Spleen (tissue), 7 donors: ENCODE results near the gene CCDC126.

Experiments
- POLR2AphosphoS5 ChIP-seq, 3 donors: sonication (generic); formaldehyde crosslinking; IDR thresholded peaks; one replicate each; pipeline ENCODE4 v1.5.1; 2017; ENCODE audit warnings: antibody characterized with exemption in 3 of 3
- TF ChIP-seq, protein P1 (sequence below), 11 experiments: fragments of 200-600 bp in 7 of 11; fragments of 450-650 bp in 4 of 11; sonication (generic) in 4 of 11; IDR thresholded peaks in 8 of 11; conservative IDR thresholded peaks in 3 of 11; 1 replicate in 7 of 11; 2 replicates in 4 of 11; pipeline versions ENCODE4 v1.4.0 to v1.8.0; 2016 to 2021; ENCODE audit warnings: antibody characterized with exemption in 11 of 11, inconsistent platforms in 4 of 11, mild to moderate bottlenecking in 1 of 11
- donor health status: DM: no; HTN: no; CAD: no; lungs with moderate emphysema.
- donor health status: DM: no; HTN: no; CAD: no.
- donor health status: DM: no; HTN: no; CAD: no.

- TF ChIP-seq, protein P1, sequence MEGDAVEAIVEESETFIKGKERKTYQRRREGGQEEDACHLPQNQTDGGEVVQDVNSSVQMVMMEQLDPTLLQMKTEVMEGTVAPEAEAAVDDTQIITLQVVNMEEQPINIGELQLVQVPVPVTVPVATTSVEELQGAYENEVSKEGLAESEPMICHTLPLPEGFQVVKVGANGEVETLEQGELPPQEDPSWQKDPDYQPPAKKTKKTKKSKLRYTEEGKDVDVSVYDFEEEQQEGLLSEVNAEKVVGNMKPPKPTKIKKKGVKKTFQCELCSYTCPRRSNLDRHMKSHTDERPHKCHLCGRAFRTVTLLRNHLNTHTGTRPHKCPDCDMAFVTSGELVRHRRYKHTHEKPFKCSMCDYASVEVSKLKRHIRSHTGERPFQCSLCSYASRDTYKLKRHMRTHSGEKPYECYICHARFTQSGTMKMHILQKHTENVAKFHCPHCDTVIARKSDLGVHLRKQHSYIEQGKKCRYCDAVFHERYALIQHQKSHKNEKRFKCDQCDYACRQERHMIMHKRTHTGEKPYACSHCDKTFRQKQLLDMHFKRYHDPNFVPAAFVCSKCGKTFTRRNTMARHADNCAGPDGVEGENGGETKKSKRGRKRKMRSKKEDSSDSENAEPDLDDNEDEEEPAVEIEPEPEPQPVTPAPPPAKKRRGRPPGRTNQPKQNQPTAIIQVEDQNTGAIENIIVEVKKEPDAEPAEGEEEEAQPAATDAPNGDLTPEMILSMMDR (IDR thresholded peaks at IDR 0.05 in 8 of 11, conservative IDR thresholded peaks at IDR 0.05 in 3 of 11), result no peak
- TF ChIP-seq POLR2AphosphoS5 (IDR thresholded peaks at IDR 0.05), result no peak
Measured at GRCh38 chr7:23628370-23628769, 31.2 kb downstream of the CCDC126 start.
